HG02973 (cell line): ENCODE measurements around the gene ZBTB45.
A peak's percentile ranks its signal among the peaks of the same experiment; 100 is the strongest.
"Not testable (repeated sequence)": the region's sequence is repeated elsewhere in the genome, so short reads cannot be mapped to it uniquely, and the experiment has no call there.

Source experiments
- ATAC-seq: cut with Tn5 transposase; IDR thresholded peaks from one replicate; pipeline ENCODE4 v1.9.1; 2021; ENCODE audit warnings: moderate library complexity; ENCODE audit not compliant: unreplicated experiment

The ZBTB45 gene

GRCh38 chr19:58477130-58477529 is 42.5 kb downstream of the ZBTB45 start:
- ATAC-seq = no peak

GRCh38 chr19:58476498-58477015 is 43.1 kb downstream of the ZBTB45 start:
- no peak for ATAC-seq

- ATAC-seq = peak; percentile 76
Measured at GRCh38 chr19:58475714-58476497, 43.7 kb downstream of the ZBTB45 start, which contains the start of gene ZNF446. TSS of gene ZNF446 (plus strand) at chr19:58476352. CDS start at chr19:58477219, 867 bp downstream.

- ATAC-seq = peak; percentile 3
Measured at GRCh38 chr19:58474997-58475713, 44.5 kb downstream of the ZBTB45 start.

GRCh38 chr19:58474291-58474996 is 45.2 kb downstream of the ZBTB45 start:
- ATAC-seq = no peak

DNA sequence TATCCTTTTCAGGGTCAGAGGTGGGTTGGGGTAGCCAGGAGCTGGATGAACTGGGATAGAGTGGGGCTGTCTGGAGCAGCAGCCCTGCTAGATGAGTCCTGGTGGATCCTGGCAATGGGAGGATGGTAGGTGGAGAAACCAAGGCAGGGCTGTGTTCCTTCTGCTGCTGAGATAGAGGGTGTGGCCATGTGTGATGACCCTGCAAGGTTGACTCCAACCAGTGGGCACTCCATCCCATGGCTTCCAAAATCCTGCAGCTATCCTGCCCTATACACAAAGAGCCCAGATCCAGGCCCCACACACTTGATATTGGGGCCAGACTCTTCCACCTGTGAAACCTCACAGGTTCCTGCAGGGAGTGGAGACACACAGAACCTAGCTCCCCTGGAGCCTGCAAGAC is 45.8 kb downstream of the ZBTB45 start:
- no peak for ATAC-seq

GRCh38 chr19:58471736-58472135 is 47.9 kb downstream of the ZBTB45 start:
- no peak for ATAC-seq

DNA sequence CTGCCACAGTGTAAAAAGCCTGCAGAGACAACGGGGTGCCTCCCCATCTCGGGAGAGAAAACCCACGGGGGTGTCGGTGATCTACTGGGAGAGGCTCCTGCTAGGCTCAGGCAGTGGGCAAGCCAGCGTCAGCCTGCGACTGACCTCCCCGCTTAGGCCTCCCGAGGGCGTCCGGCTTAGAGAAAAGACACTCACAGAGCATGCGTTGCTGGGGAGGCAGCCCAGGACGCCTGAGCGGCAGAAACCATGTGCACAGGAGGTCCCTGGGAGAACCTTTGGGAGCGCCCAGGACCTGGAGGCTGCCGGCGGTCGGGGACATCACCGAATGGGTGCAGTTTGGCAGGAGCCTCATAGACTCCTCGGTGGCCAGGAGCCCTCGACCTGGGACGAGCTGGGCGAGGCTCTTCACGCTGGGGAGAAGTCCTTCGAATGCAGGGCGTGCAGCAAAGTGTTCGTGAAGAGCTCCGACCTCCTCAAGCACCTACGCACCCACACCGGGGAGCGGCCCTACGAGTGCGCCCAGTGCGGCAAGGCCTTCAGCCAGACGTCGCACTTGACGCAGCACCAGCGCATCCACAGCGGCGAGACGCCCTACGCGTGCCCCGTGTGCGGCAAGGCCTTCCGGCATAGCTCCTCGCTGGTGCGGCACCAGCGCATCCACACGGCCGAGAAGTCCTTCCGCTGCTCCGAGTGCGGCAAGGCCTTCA is 48.6 kb downstream of the ZBTB45 start:
- not testable (repeated sequence) for ATAC-seq

GRCh38 chr19:58469241-58470013 is 50.2 kb downstream of the ZBTB45 start:
- no peak for ATAC-seq

DNA sequence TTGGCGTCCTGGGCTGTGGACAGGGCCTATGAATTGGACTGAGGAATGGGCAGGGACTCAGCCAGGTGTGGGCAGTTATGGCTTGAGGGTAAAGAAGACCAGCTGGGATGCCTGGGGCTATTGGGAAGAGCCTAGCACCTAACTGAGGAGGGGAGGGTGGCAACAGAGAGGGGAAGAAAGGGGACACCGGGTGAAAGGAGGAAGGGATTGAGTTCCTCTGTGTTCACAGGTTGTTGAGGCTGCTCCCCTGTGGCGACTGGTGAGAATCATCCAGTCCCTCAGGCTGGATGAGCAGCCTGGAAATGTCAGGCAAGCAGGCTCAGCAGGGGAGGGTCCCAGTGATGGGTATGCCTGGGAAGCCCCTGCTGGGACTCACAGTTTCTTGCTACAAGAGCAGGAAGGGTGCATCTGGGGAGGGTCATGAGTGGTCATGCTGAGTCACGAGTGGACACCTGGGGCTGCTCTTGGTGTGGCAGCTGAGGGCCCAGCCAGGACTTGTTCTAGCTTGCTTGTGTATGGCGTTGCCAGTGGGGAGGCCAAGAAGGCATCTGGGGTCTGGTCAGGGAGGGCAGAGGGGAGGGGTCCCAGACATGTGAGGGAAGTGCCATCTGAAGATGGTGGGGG is 51.3 kb downstream of the ZBTB45 start:
- ATAC-seq = no peak

GRCh38 chr19:58466760-58467589 is 52.6 kb downstream of the ZBTB45 start, which contains the start of gene ZNF324:
TSS of gene ZNF324 (plus strand) at chr19:58467080. CDS start at chr19:58469186, 2,106 bp downstream.
- peak; percentile 92 for ATAC-seq

DNA sequence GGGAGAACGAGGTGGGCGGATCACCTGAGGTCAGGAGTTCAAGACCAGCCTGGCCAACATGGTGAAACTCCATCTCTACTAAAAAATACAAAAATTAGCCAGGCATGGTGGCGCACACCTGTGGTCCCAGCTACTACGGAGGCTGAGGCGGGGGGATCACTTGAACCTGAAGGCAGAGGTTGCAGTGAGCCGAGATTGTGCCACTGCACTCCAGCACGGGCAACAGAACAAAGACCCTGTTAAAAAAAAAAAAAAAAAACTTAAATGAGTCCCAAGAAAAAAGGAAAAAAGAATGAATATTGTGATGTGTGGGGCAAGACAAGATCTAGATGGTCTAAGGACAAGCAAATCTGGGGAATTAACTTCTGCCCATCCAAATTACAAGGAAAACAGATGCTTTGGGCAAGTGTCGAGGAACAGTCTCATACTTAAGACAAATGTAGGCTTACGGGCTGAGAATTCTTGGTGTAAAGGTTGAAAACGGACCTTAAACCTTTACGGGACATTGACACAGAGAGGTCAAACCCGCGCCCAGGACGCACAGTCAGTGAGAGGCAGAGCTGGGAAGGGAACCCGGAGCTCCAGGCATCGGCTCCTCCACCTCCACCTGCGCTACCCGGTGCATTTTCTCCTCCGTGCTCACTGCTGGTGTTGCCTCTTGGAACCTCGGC is 53.4 kb downstream of the ZBTB45 start:
- ATAC-seq = peak; percentile 10
